Cardiac muscle cell (in vitro differentiated cells and primary cell): Measurements from ENCODE around the gene ERAP2. TPM values are rescaled to one million over a fixed set of nuclear protein-coding genes. Genes with fewer than 3 reads are reported as not detected.

Experiments used
- DNase-seq, 2 donors: peaks; one replicate each; pipeline versions ENCODE4 v3.0.0 to v3.0.0-alpha.2; 2010 to 2017; ENCODE audit warnings: low read depth in 1 of 2, low spot score in 1 of 2
- H3K27ac ChIP-seq: fragments of 200-600 bp; sonication (generic); 2 replicates; pipeline ENCODE4 v1.5.1; 2016
- H3K27me3 ChIP-seq: fragments of 200-600 bp; sonication (generic); 2 replicates; pipeline ENCODE4 v1.6.0; 2016; ENCODE audit warnings: control low read depth
- H3K36me3 ChIP-seq: fragments of 200-600 bp; sonication (generic); 2 replicates; pipeline ENCODE4 v1.5.1; 2016; ENCODE audit warnings: control low read depth
- H3K4me1 ChIP-seq: fragments of 200-600 bp; sonication (generic); 2 replicates; pipeline ENCODE4 v1.8.1; 2017; ENCODE audit warnings: low read depth, mild to moderate bottlenecking, mixed run types
- H3K4me3 ChIP-seq: fragments of 200-600 bp; sonication (generic); 2 replicates; pipeline ENCODE4 v1.5.1; 2016; ENCODE audit warnings: mild to moderate bottlenecking
- H3K9me3 ChIP-seq: fragments of 200-600 bp; sonication (generic); 2 replicates; pipeline ENCODE4 v1.5.1; 2017; ENCODE audit warnings: low read depth, mild to moderate bottlenecking, control low read depth
- CTCF ChIP-seq: IDR thresholded peaks from 2 replicates; pipeline ENCODE4 v1.5.1; 2012; ENCODE audit warnings: low read depth, mild to moderate bottlenecking, low read length
- polyA plus RNA-seq: library from polyadenylated mRNA; unstranded; fragments of >200 nt; fragmentation: Nextera tagmentation; extraction: Ambion mirVana; gene quantifications from 2 replicates; pipeline ENCODE4 v1.2.1, GENCODE V29; 2016
- total RNA-seq: library from RNA; depleted of rRNA; stranded (reverse); fragments of >200 nt; gene quantifications from 2 replicates; pipeline ENCODE4 v1.2.3, GENCODE V29; 2016

The ERAP2 gene
- total and polyA plus RNA-seq, 2 experiments from 2014 or later, result 0.35 TPM; not detected in 1

- no peak for TF ChIP-seq CTCF
- Histone ChIP-seq H3K27me3 (no peaks in the 10 kb centered on the region), H3K36me3 (no peaks in the 10 kb centered on the region), H3K9me3 (peaks cover under 1% of the 10 kb centered on the region), H3K4me1 (no peaks in the 10 kb centered on the region), H3K4me3 (no peak overlapping the region), H3K27ac (no peak overlapping the region)
- DNase-seq, result peak in 1 of 2 donors; percentile 85
These were observed 17.0 kb downstream of the ERAP2 start for GRCh38 chr5:96893342-96893741.

- DNase-seq, result no peak
- H3K9me3 ChIP-seq, result no peaks in the 10 kb centered on the region
- H3K27ac ChIP-seq, result no peak overlapping the region
- no peak overlapping the region for H3K4me3 ChIP-seq
- no peak for TF ChIP-seq CTCF
- no peaks in the 10 kb centered on the region for H3K36me3 ChIP-seq
- no peaks in the 10 kb centered on the region for H3K27me3 ChIP-seq
- H3K4me1 ChIP-seq, result no peaks in the 10 kb centered on the region
These were observed 20.0 kb downstream of the ERAP2 start for GRCh38 chr5:96896276-96896675.

- DNase-seq, result no peak
- Histone ChIP-seq H3K4me1 (no peaks in the 10 kb centered on the region), H3K36me3 (no peaks in the 10 kb centered on the region), H3K27me3 (no peaks in the 10 kb centered on the region), H3K9me3 (no peaks in the 10 kb centered on the region), H3K27ac (no peak overlapping the region), H3K4me3 (no peak overlapping the region)
- TF ChIP-seq CTCF, result no peak
These were observed 20.5 kb downstream of the ERAP2 start for GRCh38 chr5:96896806-96897205.

GRCh38 chr5:96901384-96901783, 25.1 kb downstream of the ERAP2 start:
- no peaks in the 10 kb centered on the region for H3K36me3 ChIP-seq

GRCh38 chr5:96901841-96902240, 25.5 kb downstream of the ERAP2 start:
- Histone ChIP-seq H3K4me1 (no peaks in the 10 kb centered on the region), H3K9me3 (no peaks in the 10 kb centered on the region), H3K4me3 (no peak overlapping the region), H3K27me3 (no peaks in the 10 kb centered on the region), H3K36me3 (no peaks in the 10 kb centered on the region), H3K27ac (no peak overlapping the region)
- DNase-seq, result no peak
- no peak for TF ChIP-seq CTCF

More at GRCh38 chr5:96901384-96901783, 25.1 kb downstream of the ERAP2 start:
- no peak for DNase-seq
- no peak overlapping the region for H3K4me3 ChIP-seq
- H3K27ac ChIP-seq, result no peak overlapping the region
- H3K4me1 ChIP-seq, result no peaks in the 10 kb centered on the region
- peak; percentile 6 for TF ChIP-seq CTCF
- H3K27me3 ChIP-seq, result no peaks in the 10 kb centered on the region
- H3K9me3 ChIP-seq, result no peaks in the 10 kb centered on the region

GRCh38 chr5:96902876-96903275, 26.6 kb downstream of the ERAP2 start:
- no peak for TF ChIP-seq CTCF
- H3K9me3 ChIP-seq, result no peaks in the 10 kb centered on the region
- no peak overlapping the region for H3K27ac ChIP-seq
- no peak for DNase-seq
- H3K4me3 ChIP-seq, result no peak overlapping the region
- H3K4me1 ChIP-seq, result no peaks in the 10 kb centered on the region
- H3K36me3 ChIP-seq, result no peaks in the 10 kb centered on the region
- H3K27me3 ChIP-seq, result no peaks in the 10 kb centered on the region
